HG02970 (cell line): ENCODE data around the gene ISM2.
"Not testable (repeated sequence)": the region's sequence is repeated elsewhere in the genome, so short reads cannot be mapped to it uniquely, and the experiment has no call there.

Experiments used
- ATAC-seq: cut with Tn5 transposase; IDR thresholded peaks from one replicate; pipeline ENCODE4 v1.9.1; 2021; ENCODE audit warnings: mild to moderate bottlenecking, moderate library complexity, moderate number of reproducible peaks; ENCODE audit not compliant: unreplicated experiment, low FRiP score

Gene ISM2

GRCh38 chr14:77498120-77498979 is at the start of gene ISM2:
ISM2 (minus strand) TSS chr14:77498816; CDS start chr14:77498793, 23 bp downstream.
- ATAC-seq = no peak

DNA sequence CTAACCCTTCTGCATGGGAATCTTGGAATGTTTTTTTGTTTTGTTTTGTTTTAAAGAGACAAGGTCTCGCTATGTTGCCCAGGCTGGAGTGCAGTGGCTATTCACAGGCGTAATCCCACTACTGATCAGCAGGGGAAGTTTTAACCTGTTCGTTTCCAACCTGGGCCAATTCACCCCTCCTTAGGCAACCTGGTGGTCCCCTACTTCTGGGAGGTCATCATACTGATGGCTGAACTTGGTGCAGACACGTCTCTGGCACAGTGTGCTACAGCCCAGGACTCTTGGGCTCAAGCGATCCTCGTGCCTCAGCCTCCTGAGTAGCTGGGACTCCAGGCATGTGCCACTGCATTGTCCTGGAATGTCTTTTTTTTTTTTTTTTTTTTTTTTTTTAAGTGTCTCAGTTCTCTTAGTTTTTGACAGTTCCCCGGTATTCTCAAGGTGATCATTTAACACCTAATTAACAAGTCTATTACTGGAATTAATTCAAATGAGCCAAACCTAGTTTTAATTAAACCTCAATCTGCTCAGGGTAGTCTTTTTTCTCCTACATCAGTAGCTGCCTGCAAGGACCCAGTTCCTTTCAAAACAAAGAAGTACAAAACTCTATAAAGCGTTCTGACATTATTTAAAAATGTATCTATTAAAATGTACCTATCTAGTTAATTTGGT is 49.0 kb upstream of the ISM2 start:
- ATAC-seq = no peak

DNA sequence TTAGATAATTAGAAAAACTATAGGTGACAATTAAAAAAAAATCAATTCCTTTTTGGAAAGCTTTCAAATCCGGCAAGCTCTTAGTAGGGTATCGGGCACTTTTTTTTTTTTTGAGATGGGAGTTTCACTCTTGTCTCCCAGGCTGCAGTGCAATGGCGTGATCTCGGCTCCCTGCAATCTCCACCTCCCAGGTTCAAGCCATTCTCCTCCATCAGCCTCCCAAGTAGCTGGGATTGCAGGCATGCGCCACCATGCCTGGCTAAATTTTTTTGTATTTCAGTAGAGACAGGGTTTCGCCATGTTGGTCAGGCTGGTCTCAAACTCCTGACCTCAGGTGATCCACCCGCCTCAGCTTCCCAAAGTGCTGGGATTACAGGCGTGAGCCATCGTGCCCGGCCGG is 46.6 kb upstream of the ISM2 start:
- ATAC-seq = not testable (repeated sequence)

DNA sequence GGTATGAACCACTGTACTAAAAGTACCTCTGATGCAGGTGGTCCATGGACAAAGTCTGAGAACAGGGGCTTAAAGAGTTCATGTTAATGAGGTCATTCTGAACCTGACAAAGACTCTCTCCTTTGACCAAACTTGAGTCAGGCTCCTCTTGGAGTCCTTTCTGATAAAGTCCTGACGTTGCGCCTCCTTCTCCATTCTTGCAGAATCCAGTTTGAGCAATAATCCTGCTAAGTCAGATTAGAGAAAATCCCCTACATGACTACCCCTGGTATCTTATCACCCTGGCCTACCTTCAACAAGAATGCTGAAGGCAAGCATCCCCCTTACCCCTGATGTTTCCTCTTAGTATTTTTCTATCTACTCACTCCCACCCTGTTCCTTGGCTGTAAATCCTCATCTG is 46.0 kb upstream of the ISM2 start:
- ATAC-seq = no peak

DNA sequence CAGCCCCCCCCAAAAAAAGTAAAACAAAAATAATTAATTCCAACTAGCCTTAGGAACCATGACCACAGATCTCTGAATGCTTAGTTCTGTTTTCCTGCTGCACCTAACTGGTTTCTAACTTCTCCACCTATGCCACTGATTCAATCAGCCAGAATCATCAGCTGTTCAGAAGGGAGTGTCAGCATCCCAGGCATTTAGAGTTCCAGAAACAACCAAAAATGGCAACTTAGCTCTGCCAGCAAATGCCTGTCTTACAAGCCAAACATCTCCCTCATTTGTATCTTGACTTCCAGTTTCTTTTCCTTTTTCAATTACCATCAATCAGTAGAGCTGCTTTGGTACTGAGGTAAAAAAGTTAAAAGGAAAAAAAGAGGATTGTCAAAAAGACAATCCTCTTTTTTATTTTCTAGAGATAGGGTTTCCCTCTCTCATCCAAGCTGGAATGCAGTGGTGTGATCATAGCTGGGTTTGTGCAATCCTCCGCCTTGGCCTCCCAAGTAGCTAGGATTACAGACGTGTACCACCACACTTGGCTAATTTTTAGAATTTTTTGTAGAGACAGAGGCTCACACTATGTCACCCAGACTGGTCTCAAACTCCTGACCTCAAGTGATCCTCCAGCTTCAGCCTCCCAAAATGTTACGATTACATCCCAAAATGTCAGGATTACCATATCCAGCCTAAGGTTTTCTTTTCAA is 45.2 kb upstream of the ISM2 start:
- ATAC-seq = no peak

GRCh38 chr14:77543240-77543551 is 44.6 kb upstream of the ISM2 start:
- ATAC-seq = no peak

GRCh38 chr14:77542421-77543239 is 44.0 kb upstream of the ISM2 start:
- ATAC-seq = no peak

DNA sequence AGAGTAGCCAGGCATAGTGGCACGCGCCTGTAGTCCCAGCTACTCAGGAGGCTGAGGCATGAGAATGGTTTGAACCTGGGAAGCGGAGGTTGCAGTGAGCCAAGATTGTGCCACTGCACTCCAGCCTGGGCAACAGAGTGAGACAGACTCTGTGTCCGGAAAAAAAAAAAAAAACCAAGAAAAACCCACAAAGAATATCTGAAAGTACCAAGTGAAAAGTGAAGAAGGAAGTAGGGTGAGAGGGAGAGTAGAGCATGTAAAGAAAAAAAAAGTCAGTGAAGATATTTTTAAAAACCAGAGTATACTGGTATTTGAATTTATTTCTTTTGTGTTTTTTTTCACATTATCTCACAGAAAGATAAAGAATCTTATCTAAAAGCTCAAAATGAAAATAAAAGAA is 43.3 kb upstream of the ISM2 start:
- ATAC-seq = no peak

GRCh38 chr14:77536951-77537350 is 38.3 kb upstream of the ISM2 start:
- ATAC-seq = not testable (repeated sequence)

GRCh38 chr14:77531071-77531470 is 32.5 kb upstream of the ISM2 start:
- no peak for ATAC-seq

DNA sequence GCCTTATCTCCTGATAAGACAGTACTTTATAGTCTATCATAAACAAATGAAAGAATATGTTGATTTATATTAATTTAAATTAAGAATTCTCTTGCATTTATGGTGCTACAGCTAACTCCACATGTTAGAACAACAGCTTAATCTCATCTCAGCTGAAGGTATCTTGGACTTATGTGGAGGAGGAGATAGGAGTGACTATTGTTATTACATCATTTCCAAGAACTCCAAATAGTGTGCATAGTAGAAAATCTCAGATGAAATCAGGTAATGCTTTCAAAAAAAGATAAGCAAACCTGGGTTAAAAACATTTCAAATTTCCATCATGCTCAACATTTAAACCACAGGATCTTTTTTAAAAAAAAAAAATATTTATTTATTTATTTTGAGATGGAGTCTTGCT is 31.3 kb upstream of the ISM2 start:
- ATAC-seq = no peak

- ATAC-seq = no peak
Observed at GRCh38 chr14:77529213-77529612, 30.6 kb upstream of the ISM2 start.

DNA sequence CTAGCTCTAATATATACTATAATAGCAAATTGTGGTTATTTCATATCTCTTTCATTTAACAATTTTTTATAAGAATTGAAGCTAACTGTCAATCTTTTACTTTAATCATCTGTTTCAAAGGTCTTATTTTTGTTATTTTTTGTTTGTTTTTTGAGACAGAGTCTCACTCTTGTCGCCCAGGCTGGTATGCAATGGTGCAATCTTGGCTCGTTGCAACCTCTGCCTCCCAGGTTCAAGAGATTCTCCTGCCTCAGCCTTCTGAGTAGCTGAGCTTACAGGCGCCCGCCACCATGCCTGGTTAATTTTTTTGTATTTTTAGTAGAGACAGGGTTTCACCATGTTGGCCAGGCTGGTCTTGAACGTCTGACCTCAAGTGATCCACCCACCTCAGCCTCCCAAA is 30.1 kb upstream of the ISM2 start:
- ATAC-seq = not testable (repeated sequence)

- no peak for ATAC-seq
Observed at GRCh38 chr14:77526266-77526665, 27.6 kb upstream of the ISM2 start.

- ATAC-seq = no peak
Observed at GRCh38 chr14:77524536-77524935, 25.9 kb upstream of the ISM2 start.

DNA sequence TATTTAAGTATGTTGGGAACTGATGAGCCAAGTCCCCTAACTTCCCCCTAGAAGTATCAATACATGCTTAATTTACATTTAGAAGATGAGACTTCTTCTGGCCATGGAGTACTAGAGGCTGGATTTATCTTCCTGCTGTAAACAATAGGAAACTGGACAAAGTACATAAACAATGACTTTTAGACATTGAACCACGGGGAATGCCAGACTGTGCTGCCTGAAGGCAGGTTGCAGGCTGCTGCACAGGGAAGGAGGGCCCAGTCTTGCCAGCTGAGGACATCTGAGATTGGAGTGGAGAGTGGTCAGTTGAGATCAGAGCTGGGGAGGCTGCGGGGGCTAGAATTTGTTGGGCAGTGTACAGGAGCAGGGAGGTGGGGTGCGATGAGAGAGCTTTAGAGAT is 24.5 kb upstream of the ISM2 start:
- no peak for ATAC-seq

GRCh38 chr14:77520555-77520954 is 21.9 kb upstream of the ISM2 start:
- ATAC-seq = no peak

GRCh38 chr14:77516126-77516525 is 17.5 kb upstream of the ISM2 start:
- no peak for ATAC-seq

GRCh38 chr14:77511486-77512162 is 13.0 kb upstream of the ISM2 start:
- no peak for ATAC-seq

DNA sequence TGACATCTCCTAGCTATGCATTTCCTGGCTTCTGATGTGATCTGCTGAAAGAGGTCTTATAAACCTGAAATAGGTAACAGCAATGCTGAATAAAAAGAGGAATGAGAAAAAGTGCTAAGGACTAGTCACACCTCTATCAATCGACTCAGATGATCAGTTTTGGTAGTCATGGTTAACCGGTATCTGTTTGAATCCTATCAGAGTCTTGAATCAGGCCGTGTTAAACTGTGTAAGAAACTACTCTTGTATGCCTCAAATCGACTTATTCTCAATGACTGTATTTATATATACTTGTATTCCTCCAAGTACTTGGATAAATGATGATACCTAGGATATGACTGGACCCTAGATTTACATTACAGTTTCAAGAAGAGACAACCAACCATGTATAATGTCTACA is 10.8 kb upstream of the ISM2 start:
- ATAC-seq = no peak
